PC-3 (cell line): ENCODE data around the gene CEP128. TPM values are rescaled to one million over a fixed set of nuclear protein-coding genes. Genes with fewer than 3 reads are reported as not detected.

Experiments used
- ATAC-seq: fragments of 200-7000 bp; cut with Tn5 transposase; 2 replicates; pipeline ENCODE4 v1.9.1; 2020; ENCODE audit warnings: mild to moderate bottlenecking, moderate library complexity
- BruUV-seq: library from RNA; stranded (reverse); fragments of 400-500 nt; replicated peaks from 2 replicates; lab custom pipeline; 2021; lab: Mats Ljungman, UMichigan
- CTCF ChIA-PET: fragments of 300-600 bp; sonication (Branson Sonifier 250); formaldehyde crosslinking; loops from one replicate; lab custom pipeline; 2022; ENCODE audit warnings: antibody characterized with exemption; lab: Charles Lee
- POLR2A ChIA-PET: fragments of 300-600 bp; sonication (Branson Sonifier 250); formaldehyde crosslinking; loops from one replicate; lab custom pipeline; 2022; ENCODE audit warnings: antibody characterized with exemption; ENCODE audit not compliant: unreplicated experiment; lab: Charles Lee
- DNase-seq: peaks from one replicate; pipeline ENCODE4 v3.0.0-alpha.2; 2015
- H2AFZ ChIP-seq: fragments of 300-600 bp; sonication (generic); 2 replicates; pipeline ENCODE4 v1.6.0; 2016; ENCODE audit warnings: antibody characterized with exemption, low read length
- H3F3A ChIP-seq: fragments of 300-600 bp; sonication (generic); one replicate; pipeline ENCODE4 v1.6.0; 2017; ENCODE audit warnings: antibody characterized with exemption, low read length, control low read depth, mild to moderate bottlenecking; ENCODE audit not compliant: unreplicated experiment
- H3K27ac ChIP-seq: fragments of 300-600 bp; sonication (generic); 2 replicates; pipeline ENCODE4 v1.5.1; 2016; ENCODE audit warnings: mild to moderate bottlenecking, low read length
- H3K27me3 ChIP-seq: fragments of 300-600 bp; sonication (generic); 2 replicates; pipeline ENCODE4 v1.6.1; 2016; ENCODE audit warnings: low read length, mixed read lengths
- H3K36me3 ChIP-seq: fragments of 300-600 bp; sonication (generic); 2 replicates; pipeline ENCODE4 v1.6.1; 2016; ENCODE audit warnings: low read depth, mixed run types, low read length, mixed read lengths
- H3K4me1 ChIP-seq: fragments of 300-600 bp; sonication (generic); 2 replicates; pipeline ENCODE4 v1.5.1; 2016; ENCODE audit warnings: low read length; ENCODE audit not compliant: insufficient read depth
- H3K4me2 ChIP-seq: fragments of 300-600 bp; sonication (generic); 2 replicates; pipeline ENCODE4 v1.6.0; 2016; ENCODE audit warnings: low read length
- H3K4me3 ChIP-seq: fragments of 300-600 bp; sonication (generic); 2 replicates; pipeline ENCODE4 v1.5.1; 2016; ENCODE audit warnings: mild to moderate bottlenecking, low read length, mixed read lengths
- H3K79me2 ChIP-seq: fragments of 300-600 bp; sonication (generic); 2 replicates; pipeline ENCODE4 v1.6.1; 2017; ENCODE audit warnings: low read length, mixed read lengths
- H3K9ac ChIP-seq: fragments of 300-600 bp; sonication (generic); 2 replicates; pipeline ENCODE4 v1.6.0; 2016; ENCODE audit warnings: mild to moderate bottlenecking, low read length
- H3K9me2 ChIP-seq: fragments of 300-600 bp; sonication (generic); replicated peaks from 2 replicates; pipeline ENCODE4 v1.6.1; 2016; ENCODE audit warnings: mixed run types, low read length, mixed read lengths
- H3K9me3 ChIP-seq: fragments of 300-600 bp; sonication (generic); 2 replicates; pipeline ENCODE4 v1.6.1; 2016; ENCODE audit warnings: low read length, mixed read lengths
- H4K20me1 ChIP-seq: fragments of 300-600 bp; sonication (generic); 2 replicates; pipeline ENCODE4 v1.6.1; 2016; ENCODE audit warnings: low read length, mixed read lengths
- EZH2 ChIP-seq: fragments of 300-600 bp; sonication (generic); IDR thresholded peaks from one replicate; pipeline ENCODE4 v1.6.1; 2017; ENCODE audit warnings: antibody characterized with exemption, mild to moderate bottlenecking, low read length; ENCODE audit not compliant: unreplicated experiment
- EZH2phosphoT487 ChIP-seq: fragments of 300-600 bp; sonication (generic); IDR thresholded peaks from 2 replicates; pipeline ENCODE4 v1.6.1; 2018; ENCODE audit warnings: mild to moderate bottlenecking, antibody characterized with exemption, low read length, borderline replicate concordance
- intact Hi-C: fragments of 100-400 bp; cut with micrococcal nuclease; formaldehyde crosslinking; loops from 2 replicates; pipeline ENCODE4 v1.9.0; 2023
- total RNA-seq: library from RNA; depleted of rRNA; stranded (reverse); fragments of >200 nt; gene quantifications from 2 replicates; pipeline ENCODE4 v1.2.3, GENCODE V29; 2014
- TF ChIP-seq, protein P1 (sequence below): fragments of 300-600 bp; sonication (generic); conservative IDR thresholded peaks from 2 replicates; pipeline ENCODE4 v1.5.1; 2017; ENCODE audit warnings: antibody characterized with exemption, low read depth, mild to moderate bottlenecking, low read length

CEP128 gene
- total RNA-seq, 1 experiment from 2014 or later, result 11.6 TPM

DNA sequence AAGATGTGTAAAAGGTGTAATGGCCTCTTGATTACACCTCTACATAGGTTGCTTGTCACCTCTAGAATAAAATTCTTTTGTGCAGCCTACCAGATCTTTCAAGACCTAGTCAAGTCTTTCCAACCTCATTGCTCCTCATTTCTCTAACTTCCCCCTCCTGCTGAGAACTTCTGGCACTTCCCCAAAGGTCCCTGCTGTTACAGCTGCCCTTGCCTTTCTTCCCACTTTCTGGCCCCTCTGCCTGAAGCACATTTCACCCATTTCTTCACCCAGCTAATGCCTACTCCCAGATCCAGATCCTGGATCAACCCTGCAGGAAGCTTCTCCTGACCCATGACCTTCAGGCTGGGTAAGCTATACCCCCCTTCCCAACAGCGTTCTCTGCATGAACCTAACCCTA lies 15.4 kb upstream of the CEP128 start:
- no peak for ATAC-seq
- Histone ChIP-seq H3K27me3 (peaks cover 29% of the 10 kb centered on the region), H4K20me1 (no peaks in the 10 kb centered on the region), H2AFZ (no peak overlapping the region), H3K36me3 (no peaks in the 10 kb centered on the region), H3K79me2 (no peaks in the 10 kb centered on the region), H3K27ac (no peak overlapping the region), H3K4me3 (no peak overlapping the region), H3K9ac (no peak overlapping the region), H3K9me2 (no peaks in the 10 kb centered on the region), H3F3A (no peaks in the 10 kb centered on the region), H3K9me3 (no peaks in the 10 kb centered on the region), H3K4me2 (no peak overlapping the region), H3K4me1 (no peaks in the 10 kb centered on the region; the same call in 1 of the 2 replicates)
- ChIA-PET CTCF (interaction anchor here (2.7 kb wide), 1 partner anchor 30 kb away, joined by 16 read pairs; no protein-coding TSS in a partner anchor), POLR2A (interaction anchor here (0.7 kb wide), 1 partner anchor 11 kb away, joined by 3 read pairs; no protein-coding TSS in a partner anchor)
- intact Hi-C loops, result no loop called here
- DNase-seq, result no peak
- no TSS peak for BruUV-seq
- TF ChIP-seq EZH2 (no peak), EZH2phosphoT487 (no peak)
- TF ChIP-seq, protein P1, sequence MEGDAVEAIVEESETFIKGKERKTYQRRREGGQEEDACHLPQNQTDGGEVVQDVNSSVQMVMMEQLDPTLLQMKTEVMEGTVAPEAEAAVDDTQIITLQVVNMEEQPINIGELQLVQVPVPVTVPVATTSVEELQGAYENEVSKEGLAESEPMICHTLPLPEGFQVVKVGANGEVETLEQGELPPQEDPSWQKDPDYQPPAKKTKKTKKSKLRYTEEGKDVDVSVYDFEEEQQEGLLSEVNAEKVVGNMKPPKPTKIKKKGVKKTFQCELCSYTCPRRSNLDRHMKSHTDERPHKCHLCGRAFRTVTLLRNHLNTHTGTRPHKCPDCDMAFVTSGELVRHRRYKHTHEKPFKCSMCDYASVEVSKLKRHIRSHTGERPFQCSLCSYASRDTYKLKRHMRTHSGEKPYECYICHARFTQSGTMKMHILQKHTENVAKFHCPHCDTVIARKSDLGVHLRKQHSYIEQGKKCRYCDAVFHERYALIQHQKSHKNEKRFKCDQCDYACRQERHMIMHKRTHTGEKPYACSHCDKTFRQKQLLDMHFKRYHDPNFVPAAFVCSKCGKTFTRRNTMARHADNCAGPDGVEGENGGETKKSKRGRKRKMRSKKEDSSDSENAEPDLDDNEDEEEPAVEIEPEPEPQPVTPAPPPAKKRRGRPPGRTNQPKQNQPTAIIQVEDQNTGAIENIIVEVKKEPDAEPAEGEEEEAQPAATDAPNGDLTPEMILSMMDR, result no peak

DNA sequence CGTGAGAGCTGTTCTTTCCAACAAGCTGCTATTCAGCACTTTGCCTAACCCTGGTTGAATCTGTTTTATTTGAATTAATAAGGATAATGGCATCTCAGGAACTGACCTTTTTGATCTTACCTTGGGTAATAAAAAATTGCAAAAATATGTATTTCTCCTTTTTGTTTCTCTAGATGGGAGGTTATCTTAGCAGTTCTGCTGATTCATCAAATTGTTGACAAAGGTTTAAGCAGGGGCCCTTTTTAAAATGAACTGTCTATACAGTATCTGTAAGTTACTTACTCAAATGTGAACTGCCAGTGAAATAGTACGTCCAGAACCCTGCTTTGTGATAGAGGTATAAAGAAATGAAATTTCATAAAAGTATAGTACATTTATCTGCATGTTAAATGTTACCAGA lies 14.6 kb upstream of the CEP128 start:
- no peaks in the 10 kb centered on the region for H3K9me2 ChIP-seq

More for the DNA sequence above, 14.6 kb upstream of the CEP128 start:
- Histone ChIP-seq H3K9me3 (no peaks in the 10 kb centered on the region), H3K27me3 (peaks cover 33% of the 10 kb centered on the region), H3F3A (no peaks in the 10 kb centered on the region), H2AFZ (no peak overlapping the region), H3K4me1 (no peaks in the 10 kb centered on the region; the same call in 1 of the 2 replicates), H3K4me2 (no peak overlapping the region), H3K9ac (no peak overlapping the region), H3K4me3 (no peak overlapping the region), H3K79me2 (no peaks in the 10 kb centered on the region), H4K20me1 (no peaks in the 10 kb centered on the region), H3K36me3 (no peaks in the 10 kb centered on the region), H3K27ac (no peak overlapping the region)
- ChIA-PET POLR2A (no interaction called here), CTCF (interaction anchor here (2.7 kb wide), 1 partner anchor 31 kb away, joined by 16 read pairs; no protein-coding TSS in a partner anchor)
- intact Hi-C loops, result no loop called here
- ATAC-seq (no peak), DNase-seq (no peak)
- TF ChIP-seq EZH2 (no peak), EZH2phosphoT487 (no peak)
- TF ChIP-seq, protein P1, result no peak
- no TSS peak for BruUV-seq
